Neuronal stem cell (in vitro differentiated cells): ENCODE measurements around the gene PODXL2.

Experiments used
- DNase-seq: peaks from one replicate; pipeline ENCODE4 v3.0.0-alpha.2; 2013; ENCODE audit warnings: low spot score
- H2AFZ ChIP-seq: one replicate; pipeline ENCODE4 v1.6.1; 2013; ENCODE audit warnings: mild to moderate bottlenecking, low read length, inconsistent platforms
- H2AK5ac ChIP-seq: 2 replicates; pipeline ENCODE4 v1.6.1; 2013; ENCODE audit warnings: low read depth, mild to moderate bottlenecking, inconsistent platforms, low read length, moderate library complexity, mixed read lengths
- H2BK120ac ChIP-seq: 2 replicates; pipeline ENCODE4 v1.6.1; 2013; ENCODE audit warnings: low read depth, mild to moderate bottlenecking, inconsistent platforms, low read length, moderate library complexity, mixed read lengths
- H2BK12ac ChIP-seq: one replicate; pipeline ENCODE4 v1.6.1; 2013; ENCODE audit warnings: low read length, inconsistent platforms
- H2BK15ac ChIP-seq: 2 replicates; pipeline ENCODE4 v1.6.1; 2013; ENCODE audit warnings: mild to moderate bottlenecking, low read length, inconsistent platforms, mixed read lengths
- H2BK5ac ChIP-seq: one replicate; pipeline ENCODE4 v1.6.1; 2013; ENCODE audit warnings: inconsistent platforms, mild to moderate bottlenecking, low read length, moderate library complexity
- H3K14ac ChIP-seq: one replicate; pipeline ENCODE4 v1.6.1; 2013; ENCODE audit warnings: low read length, inconsistent platforms
- H3K18ac ChIP-seq: 2 replicates; pipeline ENCODE4 v1.6.1; 2013; ENCODE audit warnings: low read length, inconsistent platforms
- H3K23ac ChIP-seq: 2 replicates; pipeline ENCODE4 v1.6.1; 2013; ENCODE audit warnings: low read depth, mild to moderate bottlenecking, mixed read lengths, low read length, inconsistent platforms; ENCODE audit not compliant: poor library complexity
- H3K27ac ChIP-seq: replicated peaks from 3 replicates; pipeline ENCODE4 v1.5.1; 2013; ENCODE audit warnings: low read length, inconsistent platforms
- H3K27me3 ChIP-seq, 3 experiments: 2 replicates each; pipeline ENCODE4 v1.6.1; 2013; ENCODE audit warnings: low read length in 3 of 3, mild to moderate bottlenecking in 2 of 3, inconsistent platforms in 1 of 3, low read depth in 1 of 3, mixed read lengths in 1 of 3, moderate library complexity in 1 of 3; ENCODE audit not compliant: control insufficient read depth in 3 of 3, insufficient read depth in 3 of 3
- H3K36me3 ChIP-seq, 2 donors: replicated peaks in 1 of 2; 2 replicates each; pipeline ENCODE4 v1.6.1; 2013; ENCODE audit warnings: low read length in 2 of 2; ENCODE audit not compliant: control insufficient read depth in 2 of 2, insufficient read depth in 2 of 2
- H3K4ac ChIP-seq: 2 replicates; pipeline ENCODE4 v1.6.1; 2013; ENCODE audit warnings: inconsistent platforms, mild to moderate bottlenecking, low read length, moderate library complexity
- H3K4me1 ChIP-seq, 2 donors: 1 replicate in 1 of 2; 2 replicates in 1 of 2; pipeline ENCODE4 v1.6.1; 2013; ENCODE audit warnings: low read length in 2 of 2, low read depth in 1 of 2; ENCODE audit not compliant: control insufficient read depth in 2 of 2, insufficient read depth in 1 of 2
- H3K4me2 ChIP-seq: one replicate; pipeline ENCODE4 v1.6.1; 2013; ENCODE audit warnings: mild to moderate bottlenecking, low read length, inconsistent platforms; ENCODE audit not compliant: insufficient read depth, poor library complexity, severe bottlenecking
- H3K4me3 ChIP-seq, 2 donors: 2 replicates each; pipeline ENCODE4 v1.5.1; 2013; ENCODE audit warnings: low read length in 2 of 2, mild to moderate bottlenecking in 2 of 2, inconsistent platforms in 1 of 2, moderate library complexity in 1 of 2
- H3K79me1 ChIP-seq: one replicate; pipeline ENCODE4 v1.6.1; 2013; ENCODE audit warnings: low read depth, mild to moderate bottlenecking, inconsistent platforms, low read length, moderate library complexity
- H3K9ac ChIP-seq: one replicate; pipeline ENCODE4 v1.6.1; 2013; ENCODE audit warnings: mild to moderate bottlenecking, low read depth, low read length, inconsistent platforms; ENCODE audit not compliant: poor library complexity
- H3K9me3 ChIP-seq, 2 donors: replicated peaks in 1 of 2; 2 replicates each; pipeline versions ENCODE3 to v1.6.1; 2013; ENCODE audit warnings: low read length in 2 of 2, mild to moderate bottlenecking in 2 of 2, inconsistent platforms in 1 of 2, low read depth in 1 of 2, mixed read lengths in 1 of 2, moderate library complexity in 1 of 2; ENCODE audit not compliant: control insufficient read depth in 2 of 2, insufficient read depth in 1 of 2
- H4K8ac ChIP-seq: one replicate; pipeline ENCODE4 v1.6.1; 2013; ENCODE audit warnings: low read depth, mild to moderate bottlenecking, inconsistent platforms, low read length, moderate library complexity
- H4K91ac ChIP-seq: one replicate; pipeline ENCODE4 v1.6.1; 2013; ENCODE audit warnings: low read length, low read depth, mild to moderate bottlenecking, inconsistent platforms; ENCODE audit not compliant: poor library complexity
- WGBS, 2 donors: extraction: QIAGEN DNeasy Blood & Tissue Kit; methylation state at CpG; one replicate each; pipeline ENCODE4 v1.1.7; 2013; ENCODE audit warnings: missing lambda C conversion rate in 2 of 2, mixed read lengths in 1 of 2; ENCODE audit not compliant: insufficient read length in 2 of 2, insufficient replicate concordance in 1 of 2; ENCODE audit errors: extremely low coverage in 2 of 2; 5-methylcytosine and 5-hydroxymethylcytosine counted together

Gene PODXL2

DNA sequence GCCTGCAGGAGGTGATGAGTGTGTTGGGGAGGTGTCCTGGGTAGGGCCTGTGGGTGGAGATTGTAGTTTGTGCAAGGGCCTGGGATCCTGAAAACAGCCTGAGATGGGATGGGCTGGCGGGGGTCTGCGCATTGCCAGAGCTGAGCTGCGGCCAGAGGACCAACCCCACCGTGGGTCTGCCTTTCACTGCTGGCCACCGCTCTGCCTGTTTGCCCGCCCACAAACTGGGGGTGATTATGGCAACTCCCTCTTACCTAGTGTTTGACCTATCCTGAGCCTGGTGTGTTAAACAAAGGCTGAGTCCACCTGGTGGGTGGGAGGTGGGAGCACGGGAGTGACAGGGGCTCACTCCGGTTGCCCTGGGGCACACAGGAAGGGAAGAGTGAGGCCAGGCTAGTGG lies 53.6 kb downstream of the PODXL2 start:
- no peak for DNase-seq
- no peak overlapping the region for H4K91ac ChIP-seq
- H3K23ac ChIP-seq, result no peak overlapping the region
- no peaks in the 10 kb centered on the region for H3K9me3 ChIP-seq
- no peaks in the 10 kb centered on the region for H3K79me1 ChIP-seq
- WGBS, 2 donors, result no CpG with 5 or more reads among the region's 8 CpGs
- H3K18ac ChIP-seq, result peak overlapping the region; percentile 42
- H4K8ac ChIP-seq, result peak overlapping the region; percentile 23
- peaks cover 0 to 2% of the 10 kb centered on the region in 2 donors for H3K4me1 ChIP-seq
- no peak overlapping the region for H3K4me3 ChIP-seq
- H2BK120ac ChIP-seq, result no peak overlapping the region
- H3K27ac ChIP-seq, result no peak overlapping the region
- H2AFZ ChIP-seq, result no peak overlapping the region
- no peak overlapping the region for H3K14ac ChIP-seq
- H2BK12ac ChIP-seq, result no peak overlapping the region
- H3K4ac ChIP-seq, result no peak overlapping the region
- no peak overlapping the region for H2BK15ac ChIP-seq
- peak overlapping the region; percentile 40 for H2AK5ac ChIP-seq
- H3K4me2 ChIP-seq, result no peak overlapping the region
- peak overlapping the region; percentile 34 for H3K9ac ChIP-seq
- no peaks in the 10 kb centered on the region for H3K27me3 ChIP-seq
- no peaks in the 10 kb centered on the region for H3K36me3 ChIP-seq
- no peak overlapping the region for H2BK5ac ChIP-seq

DNA sequence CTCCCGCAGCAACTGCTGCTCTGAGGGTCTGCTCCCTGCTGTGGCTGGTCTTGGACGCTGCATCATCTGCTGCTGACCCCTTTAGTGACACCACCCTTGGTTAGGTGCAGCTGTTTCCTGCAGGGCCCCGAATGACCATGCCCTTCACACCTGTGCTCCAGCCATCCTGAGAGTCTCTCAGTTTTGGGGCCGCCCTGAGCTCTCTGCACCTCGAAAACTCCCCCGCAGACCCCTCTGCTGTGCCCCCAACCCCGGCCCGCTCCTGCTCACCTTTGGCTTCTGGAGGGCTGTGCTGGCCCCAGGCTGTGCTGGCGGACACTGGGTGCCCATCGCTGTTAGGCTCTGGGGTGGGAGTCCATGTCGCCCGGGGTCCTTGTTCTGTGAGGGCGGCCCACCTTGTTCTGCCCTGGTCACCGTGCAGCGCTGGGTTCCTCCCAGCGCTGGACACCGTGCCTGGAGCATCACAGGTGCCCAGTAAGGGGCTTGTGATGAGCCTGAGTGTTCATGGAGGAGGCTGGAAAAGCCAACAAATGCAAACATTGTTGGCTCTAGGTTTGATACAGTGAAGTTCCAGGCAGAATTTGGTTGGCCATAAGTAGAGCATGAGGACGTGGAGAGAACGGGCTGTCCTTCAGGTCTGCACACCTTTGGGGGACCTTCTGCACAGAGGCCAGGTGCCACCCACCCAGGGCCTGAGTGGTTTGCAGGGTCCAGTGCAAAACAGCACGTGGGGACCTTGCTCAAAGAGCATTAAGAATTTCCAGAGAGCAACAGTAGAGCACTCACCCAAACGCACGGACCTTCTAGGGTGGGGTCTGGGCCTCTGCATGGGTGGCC lies 56.1 kb downstream of the PODXL2 start:
- no peak overlapping the region for H3K4me3 ChIP-seq
- no peaks in the 10 kb centered on the region for H3K36me3 ChIP-seq
- no peak overlapping the region for H3K4ac ChIP-seq
- H3K18ac ChIP-seq, result peak overlapping the region; percentile 16
- peaks cover under 1 to 23% of the 10 kb centered on the region in 2 donors for H3K4me1 ChIP-seq
- no peak overlapping the region for H2BK120ac ChIP-seq
- H3K23ac ChIP-seq, result no peak overlapping the region
- H2BK5ac ChIP-seq, result no peak overlapping the region
- no peak overlapping the region for H3K14ac ChIP-seq
- H2AFZ ChIP-seq, result no peak overlapping the region
- no peaks in the 10 kb centered on the region for H3K79me1 ChIP-seq
- H3K9me3 ChIP-seq, result no peaks in the 10 kb centered on the region
- H4K91ac ChIP-seq, result no peak overlapping the region
- H3K4me2 ChIP-seq, result no peak overlapping the region
- H2AK5ac ChIP-seq, result peak overlapping the region; percentile 57
- no peak overlapping the region for H3K27ac ChIP-seq
- H2BK15ac ChIP-seq, result peak overlapping the region; percentile 14
- H2BK12ac ChIP-seq, result no peak overlapping the region
- DNase-seq, result no peak
- H3K9ac ChIP-seq, result no peak overlapping the region
- H4K8ac ChIP-seq, result no peak overlapping the region
- no CpG with 5 or more reads among the region's 22 CpGs for WGBS, 2 donors
- peaks cover 0 to 8% (median 0%) of the 10 kb centered on the region in 3 experiments for H3K27me3 ChIP-seq

DNA sequence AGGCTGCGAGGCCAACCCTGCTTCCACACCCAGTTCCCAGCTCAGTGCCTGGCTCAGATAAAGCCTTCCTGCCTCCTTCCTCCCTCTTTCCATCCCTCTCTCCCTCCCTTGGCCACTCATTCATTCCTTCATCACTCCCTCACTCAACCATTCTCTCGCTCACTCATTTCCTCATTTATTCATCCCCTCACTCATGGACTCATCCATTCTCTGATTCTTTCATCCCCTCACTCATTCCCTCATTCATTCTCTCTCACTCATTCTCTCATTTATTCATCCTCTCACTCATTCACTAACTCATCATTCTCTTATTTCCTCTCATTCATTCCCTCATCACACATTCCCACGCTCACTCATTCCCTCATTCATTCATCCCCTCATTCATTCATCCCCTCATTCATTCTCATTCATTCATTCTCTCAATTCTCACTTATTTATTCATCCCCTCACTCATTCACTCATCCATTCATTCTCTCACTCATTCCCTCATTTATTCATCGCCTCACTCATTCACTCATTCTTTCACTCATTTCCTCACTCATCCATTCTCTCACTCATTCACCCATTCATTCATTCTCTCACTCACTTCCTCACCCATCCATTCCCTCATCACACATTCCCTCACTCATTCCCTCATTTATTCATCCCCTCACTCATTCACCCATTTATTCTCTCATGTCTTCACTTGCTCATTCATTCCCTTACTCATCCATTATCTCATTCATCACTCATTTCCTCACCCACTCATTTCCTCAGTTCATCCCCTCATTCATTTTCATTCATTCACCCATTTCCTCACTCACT lies 56.9 kb downstream of the PODXL2 start:
- H2AFZ ChIP-seq, result no peak overlapping the region
- no peak overlapping the region for H3K4me3 ChIP-seq
- peaks cover 4 to 30% of the 10 kb centered on the region in 2 donors for H3K4me1 ChIP-seq
- H2BK12ac ChIP-seq, result no peak overlapping the region
- no peak overlapping the region for H3K27ac ChIP-seq
- no peak overlapping the region for H3K18ac ChIP-seq
- no peak overlapping the region for H2BK120ac ChIP-seq
- H2BK15ac ChIP-seq, result peak overlapping the region; percentile 14
- no peaks in the 10 kb centered on the region for H3K79me1 ChIP-seq
- no peak overlapping the region for H3K9ac ChIP-seq
- H3K23ac ChIP-seq, result no peak overlapping the region
- H3K36me3 ChIP-seq, result no peaks in the 10 kb centered on the region
- H3K4me2 ChIP-seq, result no peak overlapping the region
- no peak overlapping the region for H4K91ac ChIP-seq
- H3K14ac ChIP-seq, result no peak overlapping the region
- no peak overlapping the region for H4K8ac ChIP-seq
- H3K9me3 ChIP-seq, result no peaks in the 10 kb centered on the region
- H3K4ac ChIP-seq, result no peak overlapping the region
- H2AK5ac ChIP-seq, result no peak overlapping the region
- H3K27me3 ChIP-seq, result peaks cover 0 to 8% (median 0%) of the 10 kb centered on the region in 3 experiments
- WGBS, 2 donors, result 100% methylated on average over 3 of the region's 4 CpGs
- no peak for DNase-seq
- no peak overlapping the region for H2BK5ac ChIP-seq

DNA sequence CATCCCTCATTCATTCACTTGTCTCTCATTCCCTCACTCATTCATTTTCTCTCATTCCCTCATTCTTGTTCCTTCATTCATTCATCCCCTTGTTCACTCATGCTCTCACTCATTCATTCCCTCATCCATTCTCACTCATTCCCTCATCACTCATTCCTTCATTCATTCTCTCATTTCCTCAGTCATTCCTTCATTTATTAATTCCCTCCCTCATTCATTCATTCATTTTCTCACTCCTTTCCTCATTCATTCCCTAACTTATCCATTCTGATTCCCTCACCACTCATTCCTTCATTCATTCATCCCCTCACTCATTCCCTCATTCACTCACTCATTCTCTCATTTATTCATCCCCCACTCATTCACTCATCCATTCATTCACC lies 57.5 kb downstream of the PODXL2 start:
- no peak overlapping the region for H2BK15ac ChIP-seq
- no peak overlapping the region for H3K4ac ChIP-seq
- no peak overlapping the region for H2AK5ac ChIP-seq
- no peak overlapping the region for H2BK5ac ChIP-seq
- H3K27me3 ChIP-seq, result peaks cover 0 to 8% (median 0%) of the 10 kb centered on the region in 3 experiments
- H3K4me3 ChIP-seq, result no peak overlapping the region
- no peaks in the 10 kb centered on the region for H3K79me1 ChIP-seq
- no peak overlapping the region for H2BK120ac ChIP-seq
- no peaks in the 10 kb centered on the region for H3K9me3 ChIP-seq
- H3K14ac ChIP-seq, result no peak overlapping the region
- no peaks in the 10 kb centered on the region for H3K36me3 ChIP-seq
- H3K4me2 ChIP-seq, result no peak overlapping the region
- H4K91ac ChIP-seq, result no peak overlapping the region
- no peak for DNase-seq
- peaks cover 4 to 31% of the 10 kb centered on the region in 2 donors for H3K4me1 ChIP-seq
- no peak overlapping the region for H3K23ac ChIP-seq
- H2BK12ac ChIP-seq, result no peak overlapping the region
- H3K9ac ChIP-seq, result no peak overlapping the region
- no peak overlapping the region for H3K18ac ChIP-seq
- H3K27ac ChIP-seq, result no peak overlapping the region
- H4K8ac ChIP-seq, result no peak overlapping the region
- no peak overlapping the region for H2AFZ ChIP-seq
